Germinal center (tissue), 1 donor: ENCODE results near the gene UBE2E2.

ENCODE experiments used
- DNase-seq: peaks from one replicate; pipeline ENCODE4 v3.0.0; 2012; ENCODE audit warnings: mixed read lengths, low spot score

UBE2E2 gene

GRCh38 chr3:23240171-23240785, 37.2 kb downstream of the UBE2E2 start:
- DNase-seq, result no peak

- no peak for DNase-seq
Measured at GRCh38 chr3:23241256-23241655, 38.1 kb downstream of the UBE2E2 start.

GRCh38 chr3:23242106-23242505, 39.0 kb downstream of the UBE2E2 start:
- no peak for DNase-seq

- no peak for DNase-seq
Measured at GRCh38 chr3:23244324-23245041, 41.4 kb downstream of the UBE2E2 start.

GRCh38 chr3:23246651-23247050, 43.5 kb downstream of the UBE2E2 start:
- no peak for DNase-seq

GRCh38 chr3:23248594-23249131, 45.5 kb downstream of the UBE2E2 start:
- no peak for DNase-seq

- DNase-seq, result no peak
Measured at GRCh38 chr3:23249961-23250360, 46.8 kb downstream of the UBE2E2 start.

GRCh38 chr3:23252122-23252521, 49.0 kb downstream of the UBE2E2 start:
- no peak for DNase-seq

- DNase-seq, result no peak
Measured at GRCh38 chr3:23253214-23253613, 50.1 kb downstream of the UBE2E2 start.

- no peak for DNase-seq
Measured at GRCh38 chr3:23254282-23254681, 51.2 kb downstream of the UBE2E2 start.

- no peak for DNase-seq
Measured at GRCh38 chr3:23254835-23255234, 51.7 kb downstream of the UBE2E2 start.

- DNase-seq, result no peak
Measured at GRCh38 chr3:23256741-23257435, 53.8 kb downstream of the UBE2E2 start.

GRCh38 chr3:23258110-23258509, 55.0 kb downstream of the UBE2E2 start:
- DNase-seq, result no peak

GRCh38 chr3:23259515-23259914, 56.4 kb downstream of the UBE2E2 start:
- no peak for DNase-seq

GRCh38 chr3:23262766-23263165, 59.6 kb downstream of the UBE2E2 start:
- no peak for DNase-seq

- DNase-seq, result no peak
Measured at GRCh38 chr3:23263796-23264195, 60.7 kb downstream of the UBE2E2 start.

GRCh38 chr3:23264413-23264812, 61.3 kb downstream of the UBE2E2 start:
- DNase-seq, result no peak

GRCh38 chr3:23270423-23270822, 67.3 kb downstream of the UBE2E2 start:
- no peak for DNase-seq

GRCh38 chr3:23271876-23272741, 69.0 kb downstream of the UBE2E2 start:
- DNase-seq, result no peak

GRCh38 chr3:23272820-23273219, 69.7 kb downstream of the UBE2E2 start:
- no peak for DNase-seq

- no peak for DNase-seq
Measured at GRCh38 chr3:23275061-23275460, 71.9 kb downstream of the UBE2E2 start.

GRCh38 chr3:23275814-23276213, 72.7 kb downstream of the UBE2E2 start:
- DNase-seq, result no peak
